IPS DF 6.9 (cell line): ENCODE data around the gene ZNF600.
A peak's percentile ranks its signal among the peaks of the same experiment; 100 is the strongest.
"Not testable (repeated sequence)": the region's sequence is repeated elsewhere in the genome, so short reads cannot be mapped to it uniquely, and the experiment has no call there.

ENCODE experiments used
- DNase-seq: peaks from one replicate; pipeline ENCODE4 v3.0.0-alpha.2; 2013; ENCODE audit warnings: low read depth, low spot score
- H3K27ac ChIP-seq: one replicate; pipeline ENCODE4 v1.5.1; 2013; ENCODE audit warnings: low read length, control low read depth
- H3K27me3 ChIP-seq: 2 replicates; pipeline ENCODE4 v1.6.1; 2013; ENCODE audit warnings: mild to moderate bottlenecking, low read length; ENCODE audit not compliant: control insufficient read depth, insufficient read depth
- H3K36me3 ChIP-seq: 2 replicates; pipeline ENCODE4 v1.6.1; 2013; ENCODE audit warnings: low read length; ENCODE audit not compliant: control insufficient read depth, insufficient read depth
- H3K4me1 ChIP-seq: 2 replicates; pipeline ENCODE4 v1.6.1; 2013; ENCODE audit warnings: low read length; ENCODE audit not compliant: control insufficient read depth, insufficient read depth
- H3K4me3 ChIP-seq: 2 replicates; pipeline ENCODE4 v1.5.1; 2013; ENCODE audit warnings: mild to moderate bottlenecking, low read length
- H3K9me3 ChIP-seq: 2 replicates; pipeline ENCODE4 v1.6.1; 2013; ENCODE audit warnings: low read length, inconsistent platforms; ENCODE audit not compliant: control insufficient read depth, insufficient read depth
- WGBS: extraction: QIAGEN DNeasy Blood & Tissue Kit; methylation state at CpG from one replicate; pipeline ENCODE4 v1.1.7; 2013; ENCODE audit warnings: mixed read lengths, missing lambda C conversion rate; ENCODE audit not compliant: insufficient read length, insufficient coverage; 5-methylcytosine and 5-hydroxymethylcytosine counted together

The ZNF600 gene

GRCh38 chr19:52786464-52787354, at the start of gene ZNF600:
ZNF600 (minus strand) TSS chr19:52786791; CDS start chr19:52778888, 7,903 bp downstream.
- H3K4me1 ChIP-seq, H3K27ac ChIP-seq, H3K9me3 ChIP-seq, H3K36me3 ChIP-seq, H3K27me3 ChIP-seq: not testable (repeated sequence)
- no CpG with 5 or more reads among the region's 47 CpGs for WGBS
- peak; percentile 39 for DNase-seq
- peak within 1 kb of the TSS; percentile 89; the same call in 1 of the 2 replicates for H3K4me3 ChIP-seq

- WGBS = no CpG with 5 or more reads among the region's 1 CpG
- not testable (repeated sequence) for H3K27me3 ChIP-seq, H3K9me3 ChIP-seq, H3K4me1 ChIP-seq, H3K36me3 ChIP-seq, H3K4me3 ChIP-seq, DNase-seq, H3K27ac ChIP-seq
Measured at GRCh38 chr19:52834289-52834688, 47.7 kb upstream of the ZNF600 start.

- H3K4me1 ChIP-seq, DNase-seq, H3K27me3 ChIP-seq, H3K9me3 ChIP-seq, H3K27ac ChIP-seq, H3K4me3 ChIP-seq, H3K36me3 ChIP-seq: not testable (repeated sequence)
- WGBS = no CpG with 5 or more reads among the region's 5 CpGs
Measured at GRCh38 chr19:52833541-52833940, 47.0 kb upstream of the ZNF600 start.

GRCh38 chr19:52829866-52830265, 43.3 kb upstream of the ZNF600 start:
- H3K27ac ChIP-seq, H3K4me1 ChIP-seq, H3K36me3 ChIP-seq, DNase-seq, H3K9me3 ChIP-seq, H3K4me3 ChIP-seq, H3K27me3 ChIP-seq: not testable (repeated sequence)
- WGBS = no CpG with 5 or more reads among the region's 7 CpGs

- Histone ChIP-seq H3K4me3 (no peak overlapping the region), H3K9me3 (no peaks in the 10 kb centered on the region), H3K36me3 (no peaks in the 10 kb centered on the region), H3K27me3 (no peaks in the 10 kb centered on the region), H3K27ac (no peak overlapping the region), H3K4me1 (no peaks in the 10 kb centered on the region)
- no CpG with 5 or more reads among the region's 5 CpGs for WGBS
- DNase-seq = no peak
Measured at GRCh38 chr19:52825765-52826164, 39.2 kb upstream of the ZNF600 start.

- WGBS = no CpG with 5 or more reads among the region's 12 CpGs
- no peak for DNase-seq
- Histone ChIP-seq H3K27ac (no peak overlapping the region), H3K27me3 (no peaks in the 10 kb centered on the region), H3K36me3 (no peaks in the 10 kb centered on the region), H3K9me3 (no peaks in the 10 kb centered on the region), H3K4me3 (no peak overlapping the region), H3K4me1 (no peaks in the 10 kb centered on the region)
Measured at GRCh38 chr19:52823676-52824075, 37.1 kb upstream of the ZNF600 start.

- no CpG with 5 or more reads among the region's 44 CpGs for WGBS
- not testable (repeated sequence) for H3K27me3 ChIP-seq, H3K4me1 ChIP-seq, H3K27ac ChIP-seq, H3K36me3 ChIP-seq, H3K9me3 ChIP-seq
- H3K4me3 ChIP-seq = peak within 1 kb of the TSS; percentile 64; the same call in 1 of the 2 replicates
- peak; percentile 11 for DNase-seq
Measured at GRCh38 chr19:52821204-52821960, 34.8 kb upstream of the ZNF600 start, which contains the start of gene ZNF28. ZNF28 (minus strand) TSS chr19:52821633; CDS start chr19:52817958, 3,675 bp downstream.

- H3K4me3 ChIP-seq = peak overlapping the region; percentile 64; the same call in 1 of the 2 replicates
- not testable (repeated sequence) for H3K27ac ChIP-seq, DNase-seq, H3K36me3 ChIP-seq, H3K9me3 ChIP-seq, H3K4me1 ChIP-seq, H3K27me3 ChIP-seq
- no CpG with 5 or more reads among the region's 19 CpGs for WGBS
Measured at GRCh38 chr19:52820472-52821203, 34.0 kb upstream of the ZNF600 start.

- H3K4me1 ChIP-seq = no peaks in the 10 kb centered on the region
- WGBS = no CpG with 5 or more reads among the region's 32 CpGs
- no peak overlapping the region for H3K27ac ChIP-seq
- no peaks in the 10 kb centered on the region for H3K36me3 ChIP-seq
- DNase-seq = no peak
- no peaks in the 10 kb centered on the region for H3K27me3 ChIP-seq
- H3K4me3 ChIP-seq = no peak overlapping the region
- H3K9me3 ChIP-seq = no peaks in the 10 kb centered on the region
Measured at GRCh38 chr19:52809801-52810200, 23.2 kb upstream of the ZNF600 start.

- WGBS = no CpG with 5 or more reads among the region's 9 CpGs
- H3K4me3 ChIP-seq, DNase-seq, H3K27ac ChIP-seq, H3K27me3 ChIP-seq, H3K4me1 ChIP-seq, H3K9me3 ChIP-seq: not testable (repeated sequence)
- peaks cover 15% of the 10 kb centered on the region; the same call in 1 of the 2 replicates for H3K36me3 ChIP-seq
Measured at GRCh38 chr19:52799950-52800640, 13.5 kb upstream of the ZNF600 start.
